Occipital lobe (tissue), 2 donors: ENCODE results near the gene SNRPB. TPM values are rescaled to one million over a fixed set of nuclear protein-coding genes. Genes with fewer than 3 reads are reported as not detected.
"Not testable (repeated sequence)": the region's sequence is repeated elsewhere in the genome, so short reads cannot be mapped to it uniquely, and the experiment has no call there.

ENCODE experiments used
- DNase-seq: peaks from one replicate; lab custom pipeline; 2025; lab: John Stamatoyannopoulos, UW
- total RNA-seq: library from RNA; depleted of rRNA; stranded (reverse); fragments of >200 nt; gene quantifications from one replicate; pipeline ENCODE4 v1.2.3, GENCODE V29; 2014

Gene SNRPB
- 43.5 TPM for total RNA-seq

DNA sequence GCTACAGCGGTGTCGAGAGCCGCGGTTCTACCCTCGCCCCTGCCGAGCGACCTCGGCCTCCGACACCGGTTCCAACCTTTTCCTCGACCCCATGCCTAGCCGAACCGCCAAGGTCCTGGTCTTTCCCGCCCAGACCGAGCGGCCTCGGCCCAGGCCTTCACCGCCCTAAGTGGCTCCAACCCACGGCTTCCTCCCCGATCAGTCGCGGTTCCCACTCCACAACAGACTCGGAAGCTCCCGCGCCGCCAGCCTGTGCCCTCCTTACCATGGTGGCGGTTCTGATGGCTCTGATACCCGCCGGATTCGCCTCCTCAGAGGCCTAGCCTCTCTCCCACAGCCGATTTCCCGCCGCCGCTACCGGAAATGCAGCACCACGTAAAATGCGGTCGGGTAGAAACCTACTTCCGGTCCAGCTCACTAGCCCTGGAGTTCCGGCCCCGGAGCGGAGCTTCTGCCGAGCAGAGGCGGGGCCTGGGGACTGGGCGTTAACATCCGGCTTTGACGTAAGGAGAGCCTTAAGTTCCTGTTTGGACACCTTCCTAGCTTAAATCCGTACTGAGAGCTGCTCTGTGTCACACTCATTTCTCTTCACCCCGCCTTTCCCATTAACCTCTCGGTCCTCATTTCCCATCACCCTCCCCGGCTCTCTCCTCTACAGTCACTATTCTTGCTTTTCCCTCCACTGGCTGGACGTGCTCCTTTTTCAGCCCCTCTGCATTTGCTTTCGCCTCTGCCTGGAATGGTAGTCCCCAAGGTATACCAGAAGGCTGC lies at the start of gene SNRPB:
Gene SNRPB, minus strand, starts transcription at position 367 of the 771 bp plus-strand sequence. Its CDS starts 99 bp downstream, at position 268.
- peak; percentile 97 for DNase-seq

DNA sequence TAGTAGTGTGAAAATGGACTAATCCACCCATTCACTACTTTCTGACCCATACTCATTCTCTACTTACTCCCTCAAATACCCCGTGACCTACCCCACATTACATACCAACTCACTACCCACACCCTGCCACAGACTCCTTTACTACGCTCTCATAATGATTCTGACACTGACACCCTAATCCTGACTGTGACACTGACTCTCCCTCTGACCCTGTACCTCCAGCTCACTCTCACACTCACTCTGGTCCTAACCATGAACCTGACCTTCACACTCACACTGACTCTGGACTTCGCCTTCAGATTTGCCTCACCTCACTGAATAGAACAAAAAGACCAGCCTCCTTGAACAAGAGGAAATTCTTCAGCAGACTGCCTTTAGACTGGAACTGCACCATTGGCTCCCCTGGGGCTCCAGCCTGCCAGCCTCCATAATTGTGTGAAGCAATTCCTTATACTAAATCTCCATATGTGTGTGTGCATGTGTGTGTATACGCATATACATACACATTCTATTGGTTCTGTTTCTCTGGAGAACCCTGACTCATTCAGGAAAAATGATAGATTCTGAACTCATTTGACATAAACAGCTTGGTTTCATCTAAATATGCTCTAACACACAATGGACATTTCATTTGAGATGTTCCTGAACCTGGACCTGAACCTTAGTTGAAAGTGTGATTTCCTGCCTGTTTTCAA lies 48.7 kb upstream of the SNRPB start:
- DNase-seq = no peak

DNA sequence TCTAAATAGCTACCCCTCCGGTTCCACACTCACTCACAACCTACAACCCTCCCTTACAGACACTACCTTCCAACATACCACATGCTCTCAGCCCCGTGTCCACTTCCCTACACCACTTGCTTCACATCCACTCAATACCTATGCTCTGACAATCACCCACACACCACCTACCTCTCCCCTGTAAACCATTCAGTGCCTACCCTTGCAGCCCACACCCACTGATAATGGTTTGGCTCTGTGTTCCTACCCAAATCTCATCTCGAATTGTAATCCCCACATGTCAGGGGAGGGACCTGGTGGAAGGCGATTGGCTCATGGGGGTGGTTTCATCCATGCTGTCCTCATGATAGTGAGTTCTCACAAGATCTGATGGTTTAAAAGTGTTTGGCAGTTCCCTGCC lies 48.0 kb upstream of the SNRPB start:
- no peak for DNase-seq

DNA sequence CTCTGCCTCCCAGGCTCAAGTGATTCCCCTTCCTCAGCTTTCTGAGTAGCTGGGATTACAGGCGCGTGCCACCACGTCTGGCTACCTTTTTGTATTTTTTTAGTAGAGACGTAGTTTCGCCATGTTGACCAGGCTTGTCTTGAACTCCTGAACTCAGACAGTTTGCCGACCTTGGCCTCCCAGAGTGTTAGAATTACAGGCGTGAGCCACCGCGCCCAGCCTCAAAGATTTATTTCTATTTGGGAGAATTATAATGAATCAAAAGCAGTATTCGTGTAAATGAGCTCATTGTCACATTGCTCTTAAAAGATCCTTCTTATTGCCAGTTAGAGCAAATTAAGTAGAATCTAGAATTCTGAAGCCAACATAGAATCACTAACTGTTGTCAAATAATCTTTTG lies 47.5 kb upstream of the SNRPB start:
- DNase-seq = no peak

DNA sequence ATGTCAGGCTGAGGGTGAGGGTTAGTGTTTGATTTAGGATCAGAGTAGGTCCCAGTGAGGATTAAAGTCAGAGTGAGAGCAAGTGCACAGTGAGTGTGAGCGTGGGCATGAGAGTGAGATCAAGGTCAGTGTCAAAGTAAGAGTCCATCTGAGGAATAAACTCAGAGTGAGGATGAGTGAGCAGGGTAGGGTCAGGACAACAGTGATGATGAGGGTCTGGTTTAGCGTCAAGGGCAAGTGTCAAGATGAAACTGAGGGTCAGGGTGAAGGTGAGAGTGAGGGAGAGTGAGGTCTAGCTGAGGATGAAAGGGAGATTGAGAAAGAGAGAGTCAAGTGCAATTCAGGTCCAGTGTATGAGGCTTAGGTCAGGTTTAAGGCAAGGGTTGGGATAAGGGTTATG lies 45.8 kb upstream of the SNRPB start:
- no peak for DNase-seq

DNA sequence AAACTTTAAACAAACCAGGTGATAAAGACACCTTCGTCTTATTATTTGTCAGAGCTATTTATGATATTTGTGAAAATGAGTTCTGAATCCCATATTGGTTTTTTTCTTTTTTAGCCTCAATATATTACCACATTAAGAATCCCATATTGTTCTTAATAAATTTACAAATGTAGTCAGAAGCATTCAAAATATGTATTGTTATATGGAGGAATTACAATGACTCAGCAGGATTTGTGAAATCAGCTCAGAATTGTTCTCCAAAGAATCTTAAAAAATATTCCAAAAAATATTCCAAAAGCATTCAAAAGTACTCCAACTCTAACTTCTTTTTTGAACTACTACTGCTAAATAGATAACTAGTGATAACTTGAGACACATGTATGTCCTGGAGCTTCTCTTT lies 44.6 kb upstream of the SNRPB start:
- no peak for DNase-seq

DNA sequence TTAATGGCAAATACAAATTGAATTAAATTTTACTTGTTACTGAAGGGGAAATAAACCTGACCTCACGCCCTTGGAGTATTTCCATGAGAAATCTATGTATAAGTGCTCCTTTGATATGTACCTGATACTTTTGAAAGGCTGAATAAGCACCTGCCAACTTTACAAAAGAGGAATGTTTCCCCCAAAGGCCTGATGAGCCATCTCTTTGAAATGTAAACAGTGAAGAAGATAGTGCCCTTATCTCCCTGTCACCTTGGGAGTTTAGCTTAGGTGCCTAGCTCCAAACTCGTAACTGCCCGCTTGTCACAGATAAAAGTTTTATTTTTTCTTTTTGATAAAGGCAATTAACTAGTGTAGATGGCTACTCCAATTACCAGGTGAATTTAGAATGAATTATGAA lies 39.2 kb upstream of the SNRPB start:
- DNase-seq = no peak

DNA sequence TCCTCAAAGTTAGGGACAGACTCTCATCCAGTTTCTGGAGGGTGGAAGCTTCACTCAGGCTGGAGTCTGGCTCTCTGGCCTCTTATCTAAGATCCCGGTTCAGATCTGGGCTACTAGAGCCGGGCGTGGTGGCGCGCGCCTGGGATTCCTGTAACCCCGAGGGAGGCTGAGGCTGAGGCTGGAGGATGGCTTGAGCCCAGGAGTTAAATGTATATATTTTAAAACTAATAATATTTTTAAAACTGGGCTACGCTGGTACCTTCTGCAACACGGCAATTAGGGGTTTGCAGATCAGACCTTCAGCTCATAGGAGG lies 38.8 kb upstream of the SNRPB start:
- no peak for DNase-seq

DNA sequence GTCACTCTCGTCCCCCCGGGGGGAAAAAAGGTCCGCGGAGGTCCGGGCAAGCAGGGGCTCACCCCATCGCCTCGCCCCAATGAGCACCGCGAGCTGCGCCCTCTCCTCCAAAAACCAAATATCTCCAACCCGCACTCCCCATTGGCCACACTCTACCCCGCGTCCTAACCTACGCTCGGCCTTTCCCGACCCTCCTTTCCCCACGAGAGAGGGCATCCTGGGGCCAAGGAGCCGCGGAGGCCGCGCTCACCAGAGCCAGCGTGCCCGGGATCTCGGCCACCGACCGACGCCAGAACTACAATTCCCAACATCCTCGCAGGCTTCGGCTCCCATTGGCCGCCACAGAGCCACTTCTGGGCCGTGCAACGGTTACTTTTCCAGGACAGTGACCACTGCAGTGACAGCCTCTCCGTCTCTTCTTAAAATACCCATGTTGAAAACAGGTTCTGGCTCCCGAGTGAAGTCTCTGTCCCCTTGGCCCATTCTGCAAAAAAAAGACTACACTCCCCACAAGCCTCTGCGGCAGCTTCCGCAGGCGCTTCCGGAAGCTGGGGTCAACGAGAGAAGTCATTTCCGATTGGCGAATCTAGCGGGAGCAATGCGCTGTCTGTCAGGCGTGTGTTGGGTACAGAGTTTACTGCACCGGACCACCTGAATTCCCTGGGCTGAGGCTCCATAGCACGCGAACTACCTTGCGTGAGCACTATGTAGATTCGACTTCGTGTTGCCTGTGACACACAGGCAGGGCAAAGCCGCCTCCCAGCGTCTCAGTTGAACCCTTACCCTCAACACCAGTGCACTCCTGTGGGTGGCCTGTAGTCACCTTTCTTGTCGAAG lies 38.3 kb upstream of the SNRPB start, which contains the start of gene ZNF343:
Gene ZNF343, minus strand, starts transcription at position 285 of the 837 bp plus-strand sequence. CDS start 15,020 bp downstream, outside the sequence.
- DNase-seq = peak; percentile 80

DNA sequence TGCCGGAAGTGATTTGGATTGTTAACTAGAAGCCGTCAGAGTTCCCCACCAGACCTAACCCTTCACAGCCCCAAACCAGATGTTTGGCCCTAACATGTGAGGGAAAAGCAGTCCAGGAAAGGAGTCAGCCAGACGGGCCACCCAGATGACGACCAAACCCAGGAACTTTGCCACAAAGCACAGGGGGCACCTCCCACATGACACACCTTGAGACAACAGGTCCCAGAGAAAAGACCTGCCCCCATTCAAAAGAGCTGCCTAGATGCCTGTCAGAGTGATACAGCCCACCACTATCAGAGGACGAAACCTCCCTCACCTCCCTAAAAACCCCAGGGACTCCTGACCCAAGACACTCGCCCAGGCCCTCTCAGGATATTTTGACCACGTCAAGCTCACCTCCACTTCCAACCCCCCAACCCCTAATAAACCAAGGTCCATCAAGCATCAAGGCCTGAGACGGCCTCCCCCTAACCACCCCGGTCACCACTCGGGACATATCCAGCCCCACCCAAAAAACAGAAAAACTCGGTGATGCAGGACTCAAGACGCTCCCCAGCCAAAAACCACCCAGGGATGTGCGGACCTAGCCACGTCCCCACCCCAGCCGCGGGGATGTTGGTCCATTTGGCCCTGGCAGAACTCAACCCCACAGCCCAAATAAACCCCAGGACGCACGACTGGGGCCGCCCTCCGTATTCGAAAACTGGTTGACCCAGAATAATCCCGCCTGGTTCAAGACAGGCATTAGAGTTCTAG lies 37.5 kb upstream of the SNRPB start:
- no peak for DNase-seq

DNA sequence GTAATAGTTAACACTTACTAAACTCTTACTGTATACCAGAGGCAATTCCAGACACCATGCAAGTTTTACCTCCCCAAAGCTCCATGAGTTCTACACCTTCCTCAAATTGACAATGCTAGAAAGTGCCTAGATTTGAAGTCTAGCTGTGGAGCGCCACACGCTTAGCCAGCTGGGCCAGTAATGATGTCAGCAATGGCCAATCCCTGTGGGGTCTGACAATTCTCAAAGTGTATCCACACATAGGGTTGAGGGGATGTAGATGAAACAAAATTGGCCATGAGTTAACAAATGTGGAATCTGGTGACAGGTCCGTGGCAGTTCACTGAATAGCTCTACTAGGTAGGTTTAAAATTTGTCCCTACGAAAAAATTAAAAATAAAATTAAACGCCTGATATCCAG lies 36.9 kb upstream of the SNRPB start:
- no peak for DNase-seq

DNA sequence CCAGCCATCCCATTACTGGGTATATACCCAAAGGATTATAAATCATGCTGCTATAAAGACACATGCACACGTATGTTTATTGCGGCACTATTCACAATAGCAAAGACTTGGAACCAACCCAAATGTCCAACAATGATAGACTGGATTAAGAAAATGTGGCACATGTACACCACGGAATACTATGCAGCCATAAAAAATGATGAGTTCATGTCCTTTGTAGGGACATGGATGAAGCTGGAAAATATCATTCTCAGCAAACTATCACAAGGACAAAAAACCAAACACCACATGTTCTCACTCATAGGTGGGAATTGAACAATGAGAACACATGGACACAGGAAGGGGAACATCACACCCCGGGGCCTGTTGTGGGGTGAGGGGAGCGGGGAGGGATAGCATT lies 35.8 kb upstream of the SNRPB start:
- DNase-seq = not testable (repeated sequence)

DNA sequence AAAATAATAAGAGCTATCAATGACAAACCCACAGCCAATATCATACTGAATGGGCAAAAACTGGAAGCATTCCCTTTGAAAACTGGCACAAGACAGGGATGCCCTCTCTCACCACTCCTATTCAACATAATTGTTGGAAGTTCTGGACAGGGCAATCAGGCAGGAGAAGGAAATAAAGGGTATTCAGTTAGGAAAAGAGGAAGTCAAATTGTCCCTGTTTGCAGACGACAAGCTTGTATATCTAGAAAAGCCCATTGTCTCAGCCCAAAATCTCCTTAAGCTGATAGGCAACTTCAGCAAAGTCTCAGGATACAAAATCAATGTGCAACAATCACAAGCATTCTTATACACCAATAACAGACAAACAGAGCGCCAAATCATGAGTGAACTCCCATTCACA lies 34.2 kb upstream of the SNRPB start:
- not testable (repeated sequence) for DNase-seq

DNA sequence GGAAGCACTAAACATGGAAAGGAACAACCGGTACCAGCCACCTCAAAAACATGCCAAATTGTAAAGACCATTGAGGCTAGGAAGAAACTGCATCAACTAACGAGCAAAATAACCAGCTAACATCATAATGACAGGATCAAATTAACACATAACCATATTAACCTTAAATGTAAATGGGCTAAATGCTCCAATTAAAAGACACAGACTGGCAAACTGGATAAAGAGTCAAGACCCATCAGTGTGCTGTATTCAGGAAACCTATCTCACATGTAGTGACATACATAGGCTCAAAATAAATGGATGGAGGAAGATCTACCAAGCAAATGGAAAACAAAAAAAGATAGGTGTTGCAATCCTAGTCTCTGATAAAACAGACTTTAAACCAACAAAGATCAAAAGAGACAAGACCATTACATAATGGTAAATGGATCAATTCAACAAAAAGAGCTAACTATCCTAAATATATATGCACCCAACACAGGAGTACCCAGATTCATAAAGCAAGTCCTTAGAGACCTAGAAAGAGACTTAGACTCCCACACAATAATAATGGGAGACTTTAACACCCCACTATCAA lies 32.3 kb upstream of the SNRPB start:
- not testable (repeated sequence) for DNase-seq

DNA sequence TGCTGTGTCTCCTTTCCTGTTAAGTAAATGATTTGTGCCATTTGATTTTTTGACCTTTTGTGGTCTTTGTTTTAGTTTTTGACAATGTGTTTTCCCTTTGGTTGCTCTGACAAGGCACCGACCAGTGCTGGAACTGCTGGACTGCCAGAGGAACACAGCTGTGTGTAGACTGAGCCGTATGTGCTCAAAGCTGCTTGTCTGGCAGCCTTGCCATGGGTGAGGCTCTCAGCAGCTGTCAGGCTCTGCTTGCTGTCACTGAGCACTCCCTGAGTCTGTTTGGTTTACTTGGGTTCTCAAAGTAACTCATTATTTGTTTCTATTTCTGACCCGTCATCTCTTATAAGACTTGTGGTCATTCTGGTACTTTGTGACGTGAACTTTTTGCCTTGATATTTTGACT lies 15.1 kb upstream of the SNRPB start:
- no peak for DNase-seq

DNA sequence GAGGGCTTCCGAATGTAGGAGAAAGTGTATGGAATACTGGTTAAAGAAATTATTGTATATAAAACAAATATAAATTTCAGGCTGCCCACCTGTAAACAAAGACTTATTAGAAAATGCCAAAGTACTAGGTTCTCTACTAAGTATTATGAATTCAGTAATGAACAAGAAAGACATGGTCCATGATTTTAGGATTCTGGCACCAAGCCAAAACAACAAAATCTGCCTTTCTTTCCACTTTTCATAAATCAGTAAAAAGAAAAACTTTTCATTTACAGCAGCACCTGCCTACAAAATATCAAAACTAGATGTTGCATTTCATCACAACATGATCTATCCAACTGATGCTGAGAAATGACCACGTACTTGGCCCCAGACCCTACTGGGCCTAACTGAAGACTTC lies 14.5 kb upstream of the SNRPB start:
- DNase-seq = no peak

DNA sequence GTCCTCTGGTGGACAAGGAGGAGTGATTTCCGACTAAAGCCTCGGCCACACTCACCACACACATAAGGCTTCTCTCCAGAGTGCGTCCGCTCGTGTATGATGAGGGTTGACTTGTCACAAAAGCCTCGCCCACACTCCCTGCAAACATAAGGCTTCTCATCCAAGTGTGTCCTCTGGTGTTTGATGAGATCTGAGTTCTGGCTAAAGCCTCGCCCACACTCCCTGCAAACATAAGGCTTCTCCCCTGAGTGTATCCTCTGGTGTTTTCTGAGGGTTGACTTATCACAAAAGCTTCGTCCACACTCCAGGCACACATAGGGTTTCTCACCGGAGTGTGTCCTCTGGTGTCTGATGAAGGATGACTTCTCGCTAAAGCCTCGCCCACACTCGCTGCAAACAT lies 12.9 kb upstream of the SNRPB start:
- DNase-seq = peak; percentile 59

DNA sequence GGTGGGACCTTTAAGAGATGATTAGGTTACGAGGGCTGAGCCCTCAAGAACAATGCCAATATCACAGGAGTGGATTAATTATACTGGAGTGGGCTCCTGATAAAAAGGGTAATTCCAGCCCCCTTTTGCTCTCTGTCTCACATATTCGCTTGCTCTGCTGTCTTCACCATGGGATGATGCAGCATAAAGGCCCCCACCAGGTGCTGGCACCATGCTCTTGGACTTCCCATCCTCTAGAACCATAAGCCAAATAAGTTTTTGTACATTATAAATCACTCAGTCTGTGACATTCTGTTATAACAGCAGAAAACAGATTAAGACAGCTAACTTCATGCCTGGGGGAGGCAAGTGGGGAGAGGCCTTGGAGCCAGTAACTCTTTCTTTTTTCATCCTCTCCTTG lies 9.8 kb upstream of the SNRPB start:
- DNase-seq = no peak

DNA sequence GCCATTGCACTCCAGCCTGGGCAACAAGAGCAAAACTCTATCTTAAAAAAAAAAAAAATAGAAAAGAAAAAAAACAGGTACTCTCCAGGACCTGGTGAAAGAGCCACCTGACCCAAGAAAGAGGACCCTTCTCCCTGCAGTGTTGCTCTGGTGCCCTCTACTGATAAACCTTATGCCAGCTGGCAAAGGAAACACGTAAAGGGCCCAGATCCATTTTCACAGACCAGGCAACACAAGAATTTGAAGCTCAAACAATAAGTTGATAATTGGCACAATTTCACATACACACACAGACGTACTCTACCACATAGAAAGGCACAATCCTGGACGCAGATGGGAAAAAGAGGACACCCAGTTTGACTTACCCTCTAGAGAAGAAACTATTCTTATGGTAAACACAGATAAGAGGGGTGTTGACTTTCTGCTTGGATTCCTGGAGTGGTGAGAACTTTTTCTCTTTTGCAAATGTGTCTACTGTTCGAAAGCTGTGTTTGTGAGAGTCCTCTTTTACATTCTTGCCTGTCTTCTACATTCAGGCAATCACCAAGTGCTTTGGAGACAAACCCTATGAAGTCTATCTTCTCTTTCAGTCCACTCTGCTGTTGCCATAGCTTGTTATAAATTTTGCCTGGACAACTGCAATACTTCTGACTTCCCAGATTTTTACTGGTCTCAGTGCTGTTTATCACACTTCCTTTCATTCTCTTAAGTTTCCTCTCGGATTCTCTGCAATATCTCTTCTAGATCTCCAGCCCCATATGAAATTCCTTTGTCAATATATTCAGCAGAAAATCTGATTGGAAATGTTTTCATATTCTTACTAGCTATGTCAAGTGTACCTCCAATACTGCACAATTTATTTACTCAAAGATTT lies 6.4 kb upstream of the SNRPB start:
- no peak for DNase-seq
